CD4-positive, CD25-positive, alpha-beta regulatory T cell (primary cell): ENCODE measurements around the gene FGF22. TPM values are rescaled to one million over a fixed set of nuclear protein-coding genes. Genes with fewer than 3 reads are reported as not detected.
A peak's percentile ranks its signal among the peaks of the same experiment; 100 is the strongest.
"Not testable (repeated sequence)": the region's sequence is repeated elsewhere in the genome, so short reads cannot be mapped to it uniquely, and the experiment has no call there.

Experiments
- ATAC-seq, 2 donors: fragments of 150-1000 bp; cut with Tn5 transposase; one replicate each; pipeline ENCODE4 v1.10.0; 2021; ENCODE audit warnings: low read depth in 2 of 2, moderate number of reproducible peaks in 2 of 2, moderate library complexity in 1 of 2
- DNase-seq, 3 donors: peaks; one replicate each; pipeline versions ENCODE4 v3.0.0 to v3.0.0-alpha.2; 2012 to 2022; ENCODE audit warnings: mixed read lengths in 1 of 3
- H3K27ac ChIP-seq: one replicate; pipeline ENCODE4 v1.7.0; 2013; ENCODE audit warnings: mild to moderate bottlenecking, low read length; ENCODE audit not compliant: insufficient read depth, poor library complexity, severe bottlenecking
- H3K27me3 ChIP-seq: one replicate; pipeline ENCODE4 v1.7.0; 2013; ENCODE audit warnings: low read length; ENCODE audit not compliant: control insufficient read depth, insufficient read depth
- H3K36me3 ChIP-seq: one replicate; pipeline ENCODE4 v1.7.0; 2013; ENCODE audit warnings: mild to moderate bottlenecking, low read length, moderate library complexity; ENCODE audit not compliant: control insufficient read depth, insufficient read depth
- H3K4me1 ChIP-seq: 2 replicates; pipeline ENCODE4 v1.7.0; 2013; ENCODE audit warnings: mild to moderate bottlenecking, low read length; ENCODE audit not compliant: insufficient read depth, control insufficient read depth, poor library complexity, severe bottlenecking
- H3K4me3 ChIP-seq: one replicate; pipeline ENCODE4 v1.7.0; 2013; ENCODE audit warnings: low read depth, mild to moderate bottlenecking, low read length, moderate library complexity
- H3K9me3 ChIP-seq, 2 experiments: 1 replicate in 1 of 2; 2 replicates in 1 of 2; pipeline ENCODE4 v1.7.0; 2013; ENCODE audit warnings: low read length in 2 of 2, mild to moderate bottlenecking in 1 of 2, moderate library complexity in 1 of 2; ENCODE audit not compliant: control insufficient read depth in 2 of 2
- H3K27ac Mint-ChIP-seq, 3 donors: one replicate each; pipeline ENCODE4 v1.8.0; 2020 to 2022; ENCODE audit warnings: mild to moderate bottlenecking in 3 of 3, mixed read lengths in 3 of 3, moderate library complexity in 2 of 3
- H3K27me3 Mint-ChIP-seq: one replicate; pipeline ENCODE4 v1.8.0; 2022; ENCODE audit warnings: mild to moderate bottlenecking, mixed read lengths
- H3K36me3 Mint-ChIP-seq: one replicate; pipeline ENCODE4 v1.8.0; 2020; ENCODE audit warnings: mixed read lengths
- H3K4me1 Mint-ChIP-seq, 4 donors: one replicate each; pipeline ENCODE4 v1.8.0; 2020 to 2022; ENCODE audit warnings: mixed read lengths in 4 of 4, mild to moderate bottlenecking in 1 of 4
- H3K4me3 Mint-ChIP-seq, 4 donors: one replicate each; pipeline ENCODE4 v1.8.0; 2020 to 2022; ENCODE audit warnings: mild to moderate bottlenecking in 4 of 4, mixed read lengths in 4 of 4, moderate library complexity in 3 of 4
- H3K9me3 Mint-ChIP-seq, 7 donors: one replicate each; pipeline ENCODE4 v1.8.0; 2020 to 2022; ENCODE audit warnings: mixed read lengths in 7 of 7, mild to moderate bottlenecking in 3 of 7, moderate library complexity in 2 of 7
- polyA plus RNA-seq, 4 donors: library from polyadenylated mRNA; unstranded; fragments of 300-500 nt; fragmentation: Illumina TruSeq; gene quantifications; one replicate each; pipeline ENCODE4 v1.2.3, GENCODE V29; 2021
- total RNA-seq: library from RNA; stranded (reverse); gene quantifications from one replicate; pipeline ENCODE4 v1.2.3, GENCODE V29; 2022

Gene FGF22
- total and polyA plus RNA-seq, 5 donors from 2014 or later, result 0.17 to 0.81 TPM; not detected in 3

GRCh38 chr19:662207-662961 lies 22.7 kb downstream of the FGF22 start:
- peaks cover 60% of the 10 kb centered on the region for H3K4me1 ChIP-seq

GRCh38 chr19:662962-663681 lies 23.4 kb downstream of the FGF22 start, which contains the start of gene RNF126:
Gene RNF126 (minus strand): TSS chr19:663214. CDS start chr19:663121, 93 bp downstream.
- H3K9me3 ChIP-seq, result no peaks in the 10 kb centered on the region
- peaks cover 0 to 1% (median 0%) of the 10 kb centered on the region in 7 donors for H3K9me3 Mint-ChIP-seq
- peaks cover 25% of the 10 kb centered on the region for H3K27me3 Mint-ChIP-seq
- peak within 1 kb of the TSS; percentile 92 for H3K27ac ChIP-seq
- peaks cover 53% of the 10 kb centered on the region for H3K4me1 ChIP-seq
- DNase-seq (peak; percentile 87 to 93 (median 90)), ATAC-seq (peak; percentile 54 to 63)
- no peaks in the 10 kb centered on the region for H3K36me3 Mint-ChIP-seq
- H3K4me1 Mint-ChIP-seq, result peaks cover 0 to 45% (median 14%) of the 10 kb centered on the region in 4 donors
- H3K27ac Mint-ChIP-seq, result peak within 1 kb of the TSS; percentile 63 to 98 (median 98)
- H3K4me3 Mint-ChIP-seq, result peak within 1 kb of the TSS; percentile 96 to 99 (median 98)
- peak within 1 kb of the TSS; percentile 78 for H3K4me3 ChIP-seq
- H3K36me3 ChIP-seq, result peaks cover 4% of the 10 kb centered on the region
- no peaks in the 10 kb centered on the region for H3K27me3 ChIP-seq

More at GRCh38 chr19:662207-662961, 22.7 kb downstream of the FGF22 start:
- DNase-seq (peak; percentile 67 to 82 (median 74)), ATAC-seq (peak; percentile 20 to 25)
- no peaks in the 10 kb centered on the region for H3K9me3 ChIP-seq
- Mint-ChIP-seq H3K27ac (peak overlapping the region; percentile 38 to 98 (median 98)), H3K36me3 (no peaks in the 10 kb centered on the region), H3K4me1 (peaks cover 0 to 50% (median 14%) of the 10 kb centered on the region in 4 donors), H3K4me3 (peak overlapping the region; percentile 95 to 99 (median 98)), H3K27me3 (peaks cover 25% of the 10 kb centered on the region), H3K9me3 (no peaks in the 10 kb centered on the region)
- peak overlapping the region; percentile 78 for H3K4me3 ChIP-seq
- H3K27ac ChIP-seq, result peak overlapping the region; percentile 92
- H3K36me3 ChIP-seq, result peaks cover 4% of the 10 kb centered on the region
- no peaks in the 10 kb centered on the region for H3K27me3 ChIP-seq

DNA sequence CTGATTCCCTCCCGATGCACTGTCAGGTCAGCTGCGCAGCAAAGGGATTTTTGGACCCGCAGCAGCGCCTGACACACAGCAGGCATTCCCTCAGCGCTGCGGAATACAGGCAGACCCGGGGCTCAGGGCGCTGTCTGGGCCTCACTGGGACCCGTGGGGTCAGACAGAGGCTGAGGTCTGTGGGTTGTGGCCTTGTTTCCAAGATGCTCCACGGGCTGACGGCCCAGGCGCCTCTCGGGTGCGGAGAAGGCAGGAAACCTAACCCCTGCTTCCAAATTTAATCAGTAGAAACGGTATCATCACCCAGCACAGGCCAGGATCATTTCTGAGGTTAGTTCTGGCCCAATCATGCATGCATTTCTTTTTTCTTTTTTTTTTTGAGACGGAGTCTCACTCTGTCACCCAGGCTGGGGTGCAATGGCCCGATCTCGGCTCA lies 24.0 kb downstream of the FGF22 start:
- ATAC-seq (no peak), DNase-seq (no peak)
- peak overlapping the region; percentile 63 to 94 (median 73) for H3K27ac Mint-ChIP-seq
- Histone ChIP-seq H3K4me3 (no peak overlapping the region), H3K36me3 (peaks cover 4% of the 10 kb centered on the region), H3K27ac (peak overlapping the region; percentile 86), H3K4me1 (peaks cover 47% of the 10 kb centered on the region), H3K9me3 (no peaks in the 10 kb centered on the region), H3K27me3 (no peaks in the 10 kb centered on the region)
- H3K4me3 Mint-ChIP-seq, result peak overlapping the region; percentile 81 to 96 (median 86)
- peaks cover 0 to 1% (median 0%) of the 10 kb centered on the region in 7 donors for H3K9me3 Mint-ChIP-seq
- H3K36me3 Mint-ChIP-seq, result no peaks in the 10 kb centered on the region
- peaks cover 0 to 41% (median 14%) of the 10 kb centered on the region in 4 donors for H3K4me1 Mint-ChIP-seq
- H3K27me3 Mint-ChIP-seq, result peaks cover 25% of the 10 kb centered on the region

DNA sequence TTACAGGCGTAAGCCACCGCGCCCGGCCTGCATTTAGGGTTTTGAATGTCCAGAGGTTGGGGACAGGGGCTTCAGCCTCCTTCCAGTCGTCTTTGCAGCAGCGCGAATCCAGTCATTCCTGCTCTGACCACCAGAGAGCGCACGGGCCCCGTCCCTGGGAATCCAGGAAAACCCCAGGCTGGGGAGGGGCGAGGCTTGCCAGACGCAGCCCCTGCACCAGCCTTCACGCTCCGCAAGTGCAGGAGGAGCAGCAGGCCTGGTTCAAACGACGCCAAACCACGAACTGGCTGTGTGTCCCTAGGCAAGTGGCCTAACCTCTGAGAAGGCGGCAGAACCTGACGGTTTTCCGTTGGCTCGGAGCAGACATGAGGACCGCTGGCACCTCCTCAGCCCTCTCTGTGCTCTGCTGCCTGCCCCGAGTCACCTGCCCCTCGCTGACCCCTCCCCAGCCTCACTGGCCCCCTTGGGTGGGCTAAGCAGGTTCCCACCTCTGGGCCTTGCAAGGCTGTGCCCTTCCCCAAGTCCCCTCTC lies 25.3 kb downstream of the FGF22 start:
- peaks cover 0 to 3% (median 0%) of the 10 kb centered on the region in 7 donors for H3K9me3 Mint-ChIP-seq
- no peaks in the 10 kb centered on the region for H3K27me3 ChIP-seq
- no peaks in the 10 kb centered on the region for H3K36me3 ChIP-seq
- peak overlapping the region; percentile 23 to 82 (median 62) for H3K27ac Mint-ChIP-seq
- no peak overlapping the region for H3K4me3 ChIP-seq
- H3K4me1 ChIP-seq, result peaks cover 35% of the 10 kb centered on the region
- DNase-seq (peak; percentile 69 to 73 (median 72)), ATAC-seq (no peak)
- peak overlapping the region; percentile 81 to 96 (median 86) for H3K4me3 Mint-ChIP-seq
- no peak overlapping the region for H3K27ac ChIP-seq
- H3K4me1 Mint-ChIP-seq, result peaks cover 0 to 30% (median 12%) of the 10 kb centered on the region in 4 donors
- H3K36me3 Mint-ChIP-seq, result no peaks in the 10 kb centered on the region
- peaks cover 30% of the 10 kb centered on the region for H3K27me3 Mint-ChIP-seq
- no peaks in the 10 kb centered on the region for H3K9me3 ChIP-seq

GRCh38 chr19:666985-667573 lies 27.4 kb downstream of the FGF22 start:
- H3K4me3 ChIP-seq, ATAC-seq, H3K36me3 Mint-ChIP-seq, H3K27me3 ChIP-seq, H3K9me3 Mint-ChIP-seq, DNase-seq, H3K36me3 ChIP-seq, H3K27ac ChIP-seq, H3K9me3 ChIP-seq, H3K27ac Mint-ChIP-seq: not testable (repeated sequence)
- H3K4me3 Mint-ChIP-seq, result peak overlapping the region in 2 of 4 donors; percentile 43 to 77
- peaks cover 0 to 18% (median 6%) of the 10 kb centered on the region in 4 donors for H3K4me1 Mint-ChIP-seq
- peaks cover 14% of the 10 kb centered on the region for H3K4me1 ChIP-seq
- peaks cover 17% of the 10 kb centered on the region for H3K27me3 Mint-ChIP-seq

DNA sequence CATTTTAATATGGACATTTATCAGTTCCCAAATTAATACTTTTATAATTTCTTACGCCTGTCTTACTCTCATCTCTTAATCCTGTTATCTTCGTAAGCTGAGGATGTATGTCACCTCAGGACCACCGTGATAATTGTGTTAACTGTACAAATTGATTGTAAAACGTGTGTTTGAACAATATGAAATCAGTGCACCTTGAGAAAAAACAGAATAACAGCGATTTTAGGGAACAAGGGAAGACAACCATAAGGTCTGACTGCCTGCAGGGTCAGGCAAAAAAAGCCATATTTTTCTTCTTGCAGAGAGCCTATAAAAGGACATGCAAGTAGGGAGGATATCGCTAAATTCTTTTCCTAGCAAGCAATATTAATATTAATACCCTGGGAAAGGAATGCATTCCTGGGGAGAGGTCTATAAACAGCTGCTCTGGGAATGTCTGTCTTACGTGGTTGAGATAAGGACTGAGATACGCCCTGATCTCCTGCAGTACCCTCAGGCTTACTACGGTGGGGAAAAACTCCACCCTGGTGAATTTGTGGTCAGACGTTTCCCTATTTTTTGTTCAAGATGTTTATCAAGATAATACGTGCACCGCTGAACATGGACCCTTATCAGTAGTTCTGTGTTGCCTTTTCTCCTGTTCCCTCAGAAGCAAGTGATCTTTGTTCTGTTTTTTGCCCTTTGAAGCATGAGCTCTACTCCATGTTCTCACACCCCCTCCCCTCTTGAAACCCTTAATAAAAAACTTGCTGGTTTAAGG lies 29.2 kb downstream of the FGF22 start:
- not testable (repeated sequence) for H3K27ac ChIP-seq, H3K27me3 ChIP-seq, H3K4me3 Mint-ChIP-seq, H3K9me3 ChIP-seq, H3K27ac Mint-ChIP-seq, ATAC-seq, DNase-seq, H3K4me1 ChIP-seq, H3K36me3 ChIP-seq, H3K4me3 ChIP-seq, H3K36me3 Mint-ChIP-seq, H3K9me3 Mint-ChIP-seq
- H3K4me1 Mint-ChIP-seq, result peaks cover 0 to 11% (median 6%) of the 10 kb centered on the region in 4 donors
- peaks cover 24% of the 10 kb centered on the region for H3K27me3 Mint-ChIP-seq
